ENCODE results near the gene NDC1. TPM values are rescaled to one million over a fixed set of nuclear protein-coding genes. Genes with fewer than 3 reads are reported as not detected.

NDC1 gene
- total RNA-seq, 1 donor from 2014 or later: 94.3 TPM

DNA sequence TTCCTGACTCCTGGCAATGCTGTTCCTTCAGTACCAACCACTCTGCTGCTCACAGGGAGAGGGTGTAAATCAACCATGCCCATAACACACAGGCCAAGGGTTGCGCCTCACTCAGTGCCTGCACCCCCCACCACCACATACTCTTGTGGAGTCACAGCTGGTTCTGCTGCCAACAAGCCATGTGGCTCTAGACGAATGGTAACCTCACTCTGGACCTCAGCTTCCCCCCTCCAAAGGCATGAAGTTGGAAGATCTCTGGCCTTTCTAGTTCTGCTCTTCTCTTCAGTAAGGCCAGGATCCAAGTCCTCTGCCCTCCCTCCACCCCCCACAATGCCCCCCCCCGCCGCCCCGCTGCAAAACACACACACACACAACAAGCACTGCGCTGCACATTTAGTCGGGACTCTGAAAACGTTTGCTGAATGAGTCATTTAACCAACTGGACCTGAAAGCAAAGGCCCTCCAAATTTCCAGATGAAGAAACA lies 97.4 kb downstream of the NDC1 start:
- H3K4me3 Mint-ChIP-seq: no peak overlapping the region
- H3K9me3 Mint-ChIP-seq: peaks cover 10% of the 10 kb centered on the region
- no peak overlapping the region for H3K4me2 ChIP-seq
- no peak overlapping the region for H3K27ac Mint-ChIP-seq
- H2AFZ ChIP-seq (replicated peaks): no peak overlapping the region
- H3K36me3 Mint-ChIP-seq: no peaks in the 10 kb centered on the region
- no peaks in the 10 kb centered on the region for H3K9me3 ChIP-seq (ENCODE audit: low read depth)
- H3K9ac ChIP-seq: no peak overlapping the region
- peaks cover 3% of the 10 kb centered on the region for H3K4me1 Mint-ChIP-seq
- no peak for DNase-seq (ENCODE audit: low spot score)
- no peak overlapping the region for H3K4me3 ChIP-seq
- no peaks in the 10 kb centered on the region for H3K79me2 ChIP-seq (ENCODE audit: low read depth)
- H4K20me1 ChIP-seq (ENCODE audit: low read depth): peaks cover 23% of the 10 kb centered on the region
- peaks cover 47% of the 10 kb centered on the region for H3K27me3 Mint-ChIP-seq (ENCODE audit: insufficient read depth, low read depth)
- peaks cover 18% of the 10 kb centered on the region for H3K4me1 ChIP-seq
- peaks cover 22% of the 10 kb centered on the region for H3F3A ChIP-seq (ENCODE audit: low read depth)
- peaks cover 79% of the 10 kb centered on the region for H3K27me3 ChIP-seq
- TF ChIP-seq, protein P1, sequence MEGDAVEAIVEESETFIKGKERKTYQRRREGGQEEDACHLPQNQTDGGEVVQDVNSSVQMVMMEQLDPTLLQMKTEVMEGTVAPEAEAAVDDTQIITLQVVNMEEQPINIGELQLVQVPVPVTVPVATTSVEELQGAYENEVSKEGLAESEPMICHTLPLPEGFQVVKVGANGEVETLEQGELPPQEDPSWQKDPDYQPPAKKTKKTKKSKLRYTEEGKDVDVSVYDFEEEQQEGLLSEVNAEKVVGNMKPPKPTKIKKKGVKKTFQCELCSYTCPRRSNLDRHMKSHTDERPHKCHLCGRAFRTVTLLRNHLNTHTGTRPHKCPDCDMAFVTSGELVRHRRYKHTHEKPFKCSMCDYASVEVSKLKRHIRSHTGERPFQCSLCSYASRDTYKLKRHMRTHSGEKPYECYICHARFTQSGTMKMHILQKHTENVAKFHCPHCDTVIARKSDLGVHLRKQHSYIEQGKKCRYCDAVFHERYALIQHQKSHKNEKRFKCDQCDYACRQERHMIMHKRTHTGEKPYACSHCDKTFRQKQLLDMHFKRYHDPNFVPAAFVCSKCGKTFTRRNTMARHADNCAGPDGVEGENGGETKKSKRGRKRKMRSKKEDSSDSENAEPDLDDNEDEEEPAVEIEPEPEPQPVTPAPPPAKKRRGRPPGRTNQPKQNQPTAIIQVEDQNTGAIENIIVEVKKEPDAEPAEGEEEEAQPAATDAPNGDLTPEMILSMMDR (IDR thresholded peaks at IDR 0.05): no peak
- TF ChIP-seq EZH2 (IDR thresholded peaks at IDR 0.05) (no peak), EZH2phosphoT487 (IDR thresholded peaks at IDR 0.05) (no peak)
- no peaks in the 10 kb centered on the region for H3K36me3 ChIP-seq
- H3K27ac ChIP-seq: no peak overlapping the region

DNA sequence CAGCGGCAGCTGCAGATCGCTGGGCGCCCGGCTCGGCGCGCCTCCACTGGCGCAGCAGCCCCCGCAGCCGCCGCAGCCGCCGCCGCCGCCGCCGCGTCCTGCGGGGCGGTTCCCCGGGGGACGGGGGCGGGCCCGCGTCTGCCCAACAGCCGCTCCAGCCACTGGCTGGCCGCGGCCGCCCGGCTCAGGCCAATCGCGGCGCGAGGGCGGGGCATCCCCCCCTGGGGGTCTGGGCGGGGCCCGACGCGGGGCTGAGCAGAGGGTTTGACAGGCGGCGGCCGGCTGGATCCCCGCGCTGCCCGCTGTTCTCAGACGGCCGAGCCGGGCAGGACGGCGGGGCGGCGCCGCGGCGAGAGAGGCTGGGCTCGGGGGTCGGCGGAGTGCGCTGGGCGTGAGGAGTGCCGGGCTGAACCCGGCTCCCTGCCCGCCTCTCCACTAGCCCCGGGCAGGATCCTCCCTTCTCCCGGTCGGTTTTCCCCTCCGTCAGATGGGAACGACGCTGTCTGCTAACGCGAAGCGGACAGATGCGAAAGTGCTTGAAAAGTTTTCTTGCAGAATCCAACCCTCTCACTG lies 98.9 kb downstream of the NDC1 start, which contains the start of gene GLIS1:
TSS of gene GLIS1 (minus strand) at position 56 of the 573 bp plus-strand sequence. CDS start 1,100 bp downstream, outside the sequence.
- peaks cover 22% of the 10 kb centered on the region for H3F3A ChIP-seq (ENCODE audit: low read depth)
- H3K9me3 ChIP-seq (ENCODE audit: low read depth): no peaks in the 10 kb centered on the region
- peaks cover 94% of the 10 kb centered on the region for H3K27me3 ChIP-seq
- H3K9ac ChIP-seq: no peak within 1 kb of the TSS
- DNase-seq (ENCODE audit: low spot score): peak; percentile 97
- Mint-ChIP-seq H3K36me3 (no peaks in the 10 kb centered on the region), H3K9me3 (peaks cover 10% of the 10 kb centered on the region), H3K27ac (no peak within 1 kb of the TSS), H3K4me1 (peaks cover 12% of the 10 kb centered on the region), H3K4me3 (peak within 1 kb of the TSS; percentile 82), H3K27me3 (ENCODE audit: insufficient read depth, low read depth) (peaks cover 52% of the 10 kb centered on the region)
- no peak within 1 kb of the TSS for H3K27ac ChIP-seq
- TF ChIP-seq, protein P1 (IDR thresholded peaks at IDR 0.05): no peak
- no peak for TF ChIP-seq EZH2 (IDR thresholded peaks at IDR 0.05)
- TF ChIP-seq EZH2phosphoT487 (IDR thresholded peaks at IDR 0.05): no peak
- peak within 1 kb of the TSS; percentile 58 for H2AFZ ChIP-seq (replicated peaks)
- H3K36me3 ChIP-seq: no peaks in the 10 kb centered on the region
- peaks cover 18% of the 10 kb centered on the region for H3K4me1 ChIP-seq
- peaks cover 23% of the 10 kb centered on the region for H4K20me1 ChIP-seq (ENCODE audit: low read depth)
- H3K79me2 ChIP-seq (ENCODE audit: low read depth): no peaks in the 10 kb centered on the region
- peak within 1 kb of the TSS; percentile 86 for H3K4me2 ChIP-seq
- peak within 1 kb of the TSS; percentile 50 for H3K4me3 ChIP-seq

GRCh38 chr1:53738205-53739108 lies 99.6 kb downstream of the NDC1 start:
- Mint-ChIP-seq H3K27ac (no peak overlapping the region), H3K27me3 (ENCODE audit: insufficient read depth, low read depth) (peaks cover 52% of the 10 kb centered on the region), H3K4me3 (peak overlapping the region; percentile 77), H3K36me3 (no peaks in the 10 kb centered on the region), H3K4me1 (peaks cover 16% of the 10 kb centered on the region), H3K9me3 (peaks cover 9% of the 10 kb centered on the region)
- Histone ChIP-seq H2AFZ (replicated peaks) (peak overlapping the region; percentile 58), H3K9ac (no peak overlapping the region), H3K79me2 (ENCODE audit: low read depth) (no peaks in the 10 kb centered on the region), H3K9me3 (ENCODE audit: low read depth) (no peaks in the 10 kb centered on the region), H3K27ac (no peak overlapping the region), H3K36me3 (no peaks in the 10 kb centered on the region), H3K4me2 (peak overlapping the region; percentile 86), H3K4me1 (peaks cover 18% of the 10 kb centered on the region), H3K4me3 (peak overlapping the region; percentile 50), H3F3A (ENCODE audit: low read depth) (peaks cover 22% of the 10 kb centered on the region), H3K27me3 (peaks cover 99% of the 10 kb centered on the region), H4K20me1 (ENCODE audit: low read depth) (peaks cover 23% of the 10 kb centered on the region)
- DNase-seq (ENCODE audit: low spot score): peak; percentile 50
- TF ChIP-seq, protein P1 (IDR thresholded peaks at IDR 0.05): no peak
- TF ChIP-seq EZH2phosphoT487 (IDR thresholded peaks at IDR 0.05): peak; percentile 96
- peak; percentile 97 for TF ChIP-seq EZH2 (IDR thresholded peaks at IDR 0.05)
